ENCODE data around the gene ADIPOR2.

DNA sequence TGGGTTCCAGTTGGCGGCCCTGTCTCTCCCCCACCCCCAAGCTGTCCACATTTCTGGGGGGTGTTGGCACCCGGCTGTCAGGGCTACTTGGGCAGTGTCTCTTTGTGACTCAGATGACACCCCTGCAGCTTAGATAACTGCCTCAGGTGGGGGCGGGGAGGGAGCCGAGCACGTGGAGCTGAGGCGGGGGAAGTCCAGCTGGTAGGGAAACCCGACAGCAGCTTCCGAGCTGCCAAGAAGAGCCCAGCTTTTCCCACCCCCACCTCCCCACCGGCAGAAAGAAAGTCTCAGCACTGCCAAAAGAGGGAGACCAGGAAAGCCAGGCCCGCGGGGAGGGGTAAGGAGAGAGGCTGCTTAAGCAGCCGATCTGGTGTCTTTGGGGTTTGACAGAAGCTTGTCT, 130.9 kb downstream of the ADIPOR2 start:
- TF ChIP-seq CTCF (IDR thresholded peaks at IDR 0.05) (no peak), POLR2A (IDR thresholded peaks at IDR 0.05) (no peak)

Measured in lower leg skin (tissue), 3 donors.